Ovary (tissue), 9 donors: Measurements from ENCODE around the gene IPPK. TPM values are rescaled to one million over a fixed set of nuclear protein-coding genes. Genes with fewer than 3 reads are reported as not detected.

Experiments used
- polyA plus RNA-seq, 2 donors: library from polyadenylated mRNA; stranded (reverse); fragments of 200-250 nt in 1 of 2; fragments of 350-450 nt in 1 of 2; fragmentation: Illumina TruSeq in 1 of 2; extraction: RNeasy Lipid Tissue Mini Kit (QIAGEN cat#74804) in 1 of 2; gene quantifications; one replicate each; pipeline ENCODE4 v1.2.3, GENCODE V29; 2013 to 2014
- total RNA-seq, 7 donors: library from RNA; depleted of rRNA in 2 of 7; stranded (reverse); fragments of >200 nt in 2 of 7; fragmentation: NEBNext Ultra II Directional in 3 of 7; extraction: Animal tissue kit (Norgen Biotek cat#: 25700) in 3 of 7; gene quantifications; one replicate each; pipeline versions ENCODE4 v1.1.0 to v1.2.4, GENCODE V29; 2016 to 2023
- donor health status: DM: no; HTN: no; CAD: no; lungs with moderate emphysema.
- donor health status: DM: no; HTN: no; CAD: no.
- donor health status: Bipolar disorder and iron deficiency.
- donor health status: DM: yes; HTN: yes; CAD: no.
- donor health status: DM: no; HTN: no; CAD: no.
- donor health status: DM: yes; HTN: yes; CAD: no.

IPPK gene
- total and polyA plus RNA-seq, 9 donors = 4.7 to 8.5 (median 7.1) TPM

Other genes starting within 250 kb of the IPPK start
- 10 to 100 TPM in 6 of 7 donors, 1 to 10 TPM in 1; 2.1 to 32.6 (median 18.9) TPM for gene OMD, start 245.7 kb downstream of the IPPK start, total RNA-seq
- 10 to 100 TPM; 18.6 to 29.5 TPM for gene OMD, start 245.7 kb downstream of the IPPK start, polyA plus RNA-seq
- 10 to 100 TPM in 2 of 7 donors, 1 to 10 TPM in 4, under 1 TPM in 1; 0.90 to 12.9 (median 3.8) TPM for gene ASPN, start 187.6 kb downstream of the IPPK start, total RNA-seq
- 10 to 100 TPM in 1 of 2 donors, 1 to 10 TPM in 1; 4.5 to 39.5 TPM for gene ASPN, start 187.6 kb downstream of the IPPK start, polyA plus RNA-seq
- 10 to 100 TPM; 35.0 to 80.2 (median 63.1) TPM for gene ECM2, start 134.1 kb downstream of the IPPK start, total RNA-seq
- 10 to 100 TPM; 88.8 to 91.4 TPM for gene ECM2, start 134.1 kb downstream of the IPPK start, polyA plus RNA-seq
- gene BICD2, start 94.7 kb upstream of the IPPK start, total RNA-seq = 10 to 100 TPM; 16.8 to 28.7 (median 20.9) TPM
- 10 to 100 TPM; 13.9 to 18.6 TPM for gene BICD2, start 94.7 kb upstream of the IPPK start, polyA plus RNA-seq
- gene ZNF484, start 207.9 kb upstream of the IPPK start, total RNA-seq = 10 to 100 TPM in 5 of 7 donors, 1 to 10 TPM in 2; 5.4 to 16.9 (median 11.2) TPM
- gene ZNF484, start 207.9 kb upstream of the IPPK start, polyA plus RNA-seq = 1 to 10 TPM; 2.7 to 4.5 TPM